Stomach (tissue), 9 donors: ENCODE results near the gene CDC42BPG. TPM values are rescaled to one million over a fixed set of nuclear protein-coding genes. Genes with fewer than 3 reads are reported as not detected.

Experiments
- DNase-seq, 2 donors: peaks; one replicate each; pipeline versions ENCODE4 v3.0.0 to v3.0.0-alpha.2; 2013 to 2019
- H3K27ac ChIP-seq, 5 donors: fragments of 200-600 bp in 4 of 5; sonication (generic) in 4 of 5; one replicate each; pipeline ENCODE4 v1.5.1; 2013 to 2019; ENCODE audit warnings: mild to moderate bottlenecking in 1 of 5, moderate library complexity in 1 of 5
- H3K27me3 ChIP-seq, 3 donors: fragments of 200-600 bp; sonication (generic); one replicate each; pipeline ENCODE4 v1.5.1; 2017 to 2019; ENCODE audit warnings: mixed run types in 1 of 3
- H3K36me3 ChIP-seq, 4 donors: fragments of 200-600 bp; sonication (generic); 1 replicate in 3 of 4; 2 replicates in 1 of 4; pipeline ENCODE4 v1.5.1; 2016 to 2019
- H3K4me1 ChIP-seq, 4 donors: fragments of 200-600 bp; sonication (generic); one replicate each; pipeline ENCODE4 v1.5.1; 2016 to 2019
- H3K4me3 ChIP-seq, 4 donors: fragments of 200-600 bp; sonication (generic) in 3 of 4; one replicate each; pipeline ENCODE4 v1.5.1; 2016 to 2019; ENCODE audit warnings: mild to moderate bottlenecking in 1 of 4
- H3K9me3 ChIP-seq, 4 donors: fragments of 200-600 bp; sonication (generic); one replicate each; pipeline ENCODE4 v1.5.1; 2016 to 2019
- CTCF ChIP-seq, 7 experiments: fragments of 450-650 bp in 4 of 7; fragments of 200-600 bp in 3 of 7; sonication (generic) in 3 of 7; IDR thresholded peaks; one replicate each; pipeline ENCODE4 v1.5.1; 2016 to 2019; ENCODE audit warnings: antibody characterized with exemption in 7 of 7, control low read depth in 2 of 7, mild to moderate bottlenecking in 1 of 7
- EP300 ChIP-seq: sonication (generic); formaldehyde crosslinking; IDR thresholded peaks from one replicate; pipeline ENCODE4 v1.6.1; 2017; ENCODE audit warnings: antibody characterized with exemption
- POLR2A ChIP-seq, 4 donors: fragments of 450-650 bp; IDR thresholded peaks; one replicate each; pipeline ENCODE4 v1.6.1; 2016; ENCODE audit warnings: antibody characterized with exemption in 4 of 4, control low read depth in 2 of 4, mild to moderate bottlenecking in 1 of 4, moderate library complexity in 1 of 4
- POLR2AphosphoS5 ChIP-seq, 3 donors: sonication (generic); formaldehyde crosslinking; IDR thresholded peaks; one replicate each; pipeline ENCODE4 v1.6.1; 2016; ENCODE audit warnings: antibody characterized with exemption in 3 of 3
- WGBS, 5 donors: extraction: QIAGEN DNeasy Blood & Tissue Kit in 3 of 5; methylation state at CpG; one replicate each; pipeline versions ENCODE4 v1.1.5 to v1.1.7; 2013 to 2018; 5-methylcytosine and 5-hydroxymethylcytosine counted together
- intact Hi-C: fragments of 100-400 bp; cut with DNase I; formaldehyde crosslinking; loops from one replicate; pipeline ENCODE4 v1.15.1; 2023; ENCODE audit warnings: low total_unique reads
- polyA plus RNA-seq, 3 donors: library from polyadenylated mRNA; stranded (reverse); fragments of 200-250 nt; gene quantifications; one replicate each; pipeline ENCODE4 v1.2.3, GENCODE V29; 2013
- total RNA-seq, 5 donors: library from RNA; depleted of rRNA; stranded (reverse); fragments of >200 nt; gene quantifications; one replicate each; pipeline versions ENCODE4 v1.1.0 to v1.2.3, GENCODE V29; 2014 to 2016
- donor health status: healthy with polysubstance abuse.
- donor health status: Bipolar disorder and iron deficiency.
- donor health status: healthy.

Gene CDC42BPG
- total and polyA plus RNA-seq, 8 donors, result 8.9 to 66.5 (median 26.2) TPM

DNA sequence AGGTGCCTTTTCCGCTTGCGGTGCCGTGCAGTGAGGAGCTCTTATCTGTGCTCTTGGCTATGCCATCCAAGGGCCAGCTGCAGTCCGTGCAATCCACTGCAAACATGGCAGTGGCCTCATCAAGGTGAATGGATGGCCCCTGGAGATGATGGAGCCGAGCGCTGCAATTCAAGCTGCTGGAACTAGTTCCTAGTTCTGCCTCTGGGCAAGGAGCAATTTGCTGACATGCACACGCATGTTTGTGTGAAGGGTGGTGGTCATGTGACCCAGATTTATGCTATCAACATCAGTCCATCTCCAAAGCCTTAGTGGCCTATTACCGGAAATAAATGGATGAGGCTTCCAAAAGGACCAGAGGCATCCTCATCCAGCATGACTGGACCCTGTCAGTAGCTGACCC, 37.0 kb upstream of the CDC42BPG start:
- Histone ChIP-seq H3K27ac (peak overlapping the region in 3 of 5 donors; percentile 15 to 38 (median 28)), H3K9me3 (no peaks in the 10 kb centered on the region), H3K4me3 (no peak overlapping the region), H3K4me1 (peaks cover 15 to 54% (median 45%) of the 10 kb centered on the region in 4 donors), H3K27me3 (no peaks in the 10 kb centered on the region), H3K36me3 (no peaks in the 10 kb centered on the region)
- TF ChIP-seq POLR2A (IDR thresholded peaks at IDR 0.05) (no peak), POLR2AphosphoS5 (IDR thresholded peaks at IDR 0.05) (no peak), CTCF (IDR thresholded peaks at IDR 0.05) (no peak), EP300 (no peak)
- DNase-seq, result no peak
- 60 to 72% (median 65%) methylated on average over 8 of the region's 8 CpGs for WGBS, 5 donors
- intact Hi-C loops, result no loop called here

DNA sequence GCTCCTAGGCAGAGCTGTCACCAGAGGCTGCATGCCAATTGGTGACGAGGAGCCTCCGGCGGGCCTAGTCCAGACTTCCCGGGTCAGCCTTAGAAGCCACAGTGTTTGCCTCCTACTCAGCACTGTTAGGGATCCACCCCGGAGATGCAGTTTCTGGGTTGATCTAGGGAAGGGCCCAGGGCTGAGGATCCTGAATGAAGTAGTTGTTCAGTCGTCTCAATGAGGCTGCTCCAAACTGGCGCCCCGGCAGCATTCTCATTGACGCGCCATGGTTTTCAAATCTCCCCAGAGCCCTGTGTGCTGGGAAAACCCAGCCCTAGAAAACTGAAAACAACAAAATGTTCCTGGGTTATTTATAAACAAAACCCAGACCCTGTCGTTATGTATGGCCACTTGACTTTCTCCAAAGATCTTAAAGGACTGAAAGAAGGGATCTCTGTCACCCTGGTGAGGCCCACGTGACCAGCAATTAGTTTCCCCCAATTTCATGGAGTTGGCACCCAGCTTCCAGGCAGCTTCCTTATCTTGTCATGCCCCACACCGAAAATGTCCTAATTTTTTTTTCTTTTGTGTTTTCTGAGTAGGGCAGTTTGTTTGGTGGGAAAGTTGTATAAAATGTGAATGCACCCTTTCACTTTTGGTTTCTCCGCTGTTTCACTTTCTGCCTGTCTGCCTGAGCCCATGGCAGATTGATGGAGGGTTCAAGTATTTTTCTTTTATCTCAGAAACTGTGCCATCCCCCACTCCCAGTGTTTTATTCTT, 36.0 kb upstream of the CDC42BPG start:
- peaks cover 25 to 59% (median 52%) of the 10 kb centered on the region in 4 donors for H3K4me1 ChIP-seq
- no peaks in the 10 kb centered on the region for H3K27me3 ChIP-seq
- no peaks in the 10 kb centered on the region for H3K36me3 ChIP-seq
- H3K27ac ChIP-seq, result peak overlapping the region in 4 of 5 donors; percentile 90 to 94 (median 94)
- H3K4me3 ChIP-seq, result peak overlapping the region in 1 of 4 donors; percentile 2
- no peak for TF ChIP-seq EP300
- no peak for TF ChIP-seq CTCF (IDR thresholded peaks at IDR 0.05)
- TF ChIP-seq POLR2A (IDR thresholded peaks at IDR 0.05), result no peak
- no peak for TF ChIP-seq POLR2AphosphoS5 (IDR thresholded peaks at IDR 0.05)
- no peaks in the 10 kb centered on the region for H3K9me3 ChIP-seq
- intact Hi-C loops, result no loop called here
- no peak for DNase-seq
- 63 to 80% (median 68%) methylated on average over 14 of the region's 14 CpGs for whole genome bisulfite sequencing, 5 donors

GRCh38 chr11:64879244-64879900, 34.9 kb upstream of the CDC42BPG start:
- Histone ChIP-seq H3K4me1 (peaks cover 30 to 67% (median 60%) of the 10 kb centered on the region in 4 donors), H3K27ac (peak overlapping the region; percentile 83 to 94 (median 93)), H3K36me3 (peaks cover 0 to 6% (median 2%) of the 10 kb centered on the region in 4 donors), H3K4me3 (peak overlapping the region; percentile 79 to 98 (median 92)), H3K9me3 (no peaks in the 10 kb centered on the region), H3K27me3 (no peaks in the 10 kb centered on the region)
- DNase-seq, result no peak
- TF ChIP-seq POLR2AphosphoS5 (IDR thresholded peaks at IDR 0.05) (no peak), POLR2A (IDR thresholded peaks at IDR 0.05) (no peak), CTCF (IDR thresholded peaks at IDR 0.05) (no peak)
- intact Hi-C loops, result no loop called here
- 14 to 21% (median 20%) methylated on average over 16 of the region's 16 CpGs for WGBS, 5 donors

- no peaks in the 10 kb centered on the region for H3K27me3 ChIP-seq
- peak; percentile 99 for DNase-seq
- H3K9me3 ChIP-seq, result no peaks in the 10 kb centered on the region
- TF ChIP-seq POLR2AphosphoS5 (IDR thresholded peaks at IDR 0.05) (peak; percentile 92 to 100 (median 99)), CTCF (IDR thresholded peaks at IDR 0.05) (peak in 4 of 7 experiments; percentile 10 to 62 (median 18)), EP300 (no peak), POLR2A (IDR thresholded peaks at IDR 0.05) (peak in 2 of 4 donors; percentile 89 to 93)
- intact Hi-C loops, result no loop called here
- H3K27ac ChIP-seq, result peak within 1 kb of the TSS; percentile 90 to 94 (median 93)
- peak within 1 kb of the TSS; percentile 79 to 98 (median 92) for H3K4me3 ChIP-seq
- H3K4me1 ChIP-seq, result peaks cover 30 to 71% (median 67%) of the 10 kb centered on the region in 4 donors
- WGBS, 5 donors, result 0 to 1% (median 1%) methylated on average over 27 to 75 of the region's 75 CpGs
- H3K36me3 ChIP-seq, result peaks cover 3 to 13% (median 9%) of the 10 kb centered on the region in 4 donors
These were observed 34.2 kb upstream of the CDC42BPG start, which contains the start of gene EHD1 for GRCh38 chr11:64878494-64879243. Gene EHD1 (minus strand): TSS chr11:64878621. CDS start chr11:64878464, 157 bp downstream.
